GM19238 (cell line): ENCODE measurements around the gene MMP1.
"Not testable (repeated sequence)": the region's sequence is repeated elsewhere in the genome, so short reads cannot be mapped to it uniquely, and the experiment has no call there.

Source experiments
- DNase-seq: peaks from one replicate; pipeline ENCODE4 v3.0.0; 2011; ENCODE audit warnings: low spot score; ENCODE audit not compliant: insufficient read length

The MMP1 gene

GRCh38 chr11:102761646-102762238 lies 36.2 kb downstream of the MMP1 start:
- no peak for DNase-seq

GRCh38 chr11:102760344-102761035 lies 37.5 kb downstream of the MMP1 start:
- no peak for DNase-seq

GRCh38 chr11:102757823-102758549 lies 40.0 kb downstream of the MMP1 start:
- no peak for DNase-seq

- DNase-seq, result no peak
Measured at GRCh38 chr11:102753267-102753666, 44.7 kb downstream of the MMP1 start.

GRCh38 chr11:102751673-102752072 lies 46.3 kb downstream of the MMP1 start:
- no peak for DNase-seq

GRCh38 chr11:102749101-102749722 lies 48.7 kb downstream of the MMP1 start:
- no peak for DNase-seq

GRCh38 chr11:102746746-102747578 lies 51.0 kb downstream of the MMP1 start:
- not testable (repeated sequence) for DNase-seq
